GM19455 (cell line): ENCODE data around the gene TGFBR3L.
"Not testable (repeated sequence)": the region's sequence is repeated elsewhere in the genome, so short reads cannot be mapped to it uniquely, and the experiment has no call there.

Source experiments
- ATAC-seq: cut with Tn5 transposase; IDR thresholded peaks from one replicate; pipeline ENCODE4 v1.9.1; 2021; ENCODE audit not compliant: unreplicated experiment

TGFBR3L gene

GRCh38 chr19:7916103-7916954 is 1.7 kb downstream of the TGFBR3L start:
- ATAC-seq, result no peak

GRCh38 chr19:7916955-7917266 is 2.3 kb downstream of the TGFBR3L start:
- no peak for ATAC-seq

GRCh38 chr19:7917267-7918061 is 2.8 kb downstream of the TGFBR3L start:
- ATAC-seq, result no peak

- ATAC-seq, result not testable (repeated sequence)
Observed at GRCh38 chr19:7918062-7918614, 3.5 kb downstream of the TGFBR3L start.

GRCh38 chr19:7918615-7919421 is 4.2 kb downstream of the TGFBR3L start:
- no peak for ATAC-seq

GRCh38 chr19:7919610-7920518 is 5.2 kb downstream of the TGFBR3L start, which contains the start of gene SNAPC2:
Gene SNAPC2, plus strand, starts transcription at chr19:7920338. Its CDS starts 29 bp downstream, at chr19:7920367.
- ATAC-seq, result peak; percentile 62

- ATAC-seq, result peak; percentile 36
Observed at GRCh38 chr19:7920519-7921301, 6.1 kb downstream of the TGFBR3L start.

- ATAC-seq, result no peak
Observed at GRCh38 chr19:7921302-7921966, 6.8 kb downstream of the TGFBR3L start.

GRCh38 chr19:7921967-7922835 is 7.6 kb downstream of the TGFBR3L start:
- ATAC-seq, result no peak

- no peak for ATAC-seq
Observed at GRCh38 chr19:7922836-7923195, 8.2 kb downstream of the TGFBR3L start.

- ATAC-seq, result no peak
Observed at GRCh38 chr19:7923295-7924191, 8.9 kb downstream of the TGFBR3L start.

GRCh38 chr19:7924241-7924640 is 9.6 kb downstream of the TGFBR3L start:
- no peak for ATAC-seq

- no peak for ATAC-seq
Observed at GRCh38 chr19:7924651-7925170, 10.1 kb downstream of the TGFBR3L start.

- no peak for ATAC-seq
Observed at GRCh38 chr19:7925171-7925851, 10.7 kb downstream of the TGFBR3L start.

GRCh38 chr19:7926021-7926726 is 11.5 kb downstream of the TGFBR3L start, which contains the start of gene CTXN1:
Gene CTXN1, minus strand, starts transcription at chr19:7926135. Its CDS starts 597 bp downstream, at chr19:7925538.
- ATAC-seq, result no peak
